GM18499 (cell line): Measurements from ENCODE around the gene MSLN.

Source experiments
- ATAC-seq: cut with Tn5 transposase; IDR thresholded peaks from one replicate; pipeline ENCODE4 v1.9.1; 2021; ENCODE audit warnings: moderate number of reproducible peaks; ENCODE audit not compliant: insufficient read depth, unreplicated experiment

Gene MSLN

GRCh38 chr16:787978-788398 lies 27.5 kb downstream of the MSLN start, which contains the start of gene RPUSD1:
RPUSD1 (minus strand) TSS chr16:788381; CDS start chr16:787737, 644 bp downstream.
- ATAC-seq: no peak

GRCh38 chr16:788399-789126 lies 28.0 kb downstream of the MSLN start, which contains the start of gene CHTF18:
CHTF18 (plus strand) TSS chr16:788620; CDS start chr16:788685, 65 bp downstream.
- ATAC-seq: no peak

- ATAC-seq: no peak
Measured at GRCh38 chr16:789191-789850, 28.8 kb downstream of the MSLN start.

- no peak for ATAC-seq
Measured at GRCh38 chr16:790086-790485, 29.6 kb downstream of the MSLN start.

- no peak for ATAC-seq
Measured at GRCh38 chr16:791131-791530, 30.6 kb downstream of the MSLN start.

- ATAC-seq: no peak
Measured at GRCh38 chr16:792221-792995, 31.9 kb downstream of the MSLN start.

GRCh38 chr16:793414-793813 lies 32.9 kb downstream of the MSLN start:
- no peak for ATAC-seq

GRCh38 chr16:794091-794822 lies 33.7 kb downstream of the MSLN start:
- ATAC-seq: no peak

- ATAC-seq: no peak
Measured at GRCh38 chr16:794853-795466, 34.4 kb downstream of the MSLN start.

GRCh38 chr16:795580-796229 lies 35.2 kb downstream of the MSLN start:
- no peak for ATAC-seq

GRCh38 chr16:796296-797119 lies 36.0 kb downstream of the MSLN start:
- ATAC-seq: no peak

GRCh38 chr16:797120-797420 lies 36.5 kb downstream of the MSLN start:
- no peak for ATAC-seq

- no peak for ATAC-seq
Measured at GRCh38 chr16:797686-798085, 37.2 kb downstream of the MSLN start.

GRCh38 chr16:798666-799065 lies 38.1 kb downstream of the MSLN start:
- no peak for ATAC-seq

GRCh38 chr16:799111-799947 lies 38.8 kb downstream of the MSLN start:
- no peak for ATAC-seq

- ATAC-seq: no peak
Measured at GRCh38 chr16:799948-800833, 39.7 kb downstream of the MSLN start, which contains the start of gene GNG13. GNG13 (minus strand) TSS chr16:800734; CDS start chr16:799077, 1,657 bp downstream.
